Measurements from ENCODE around the gene GLRX3.
A peak's percentile ranks its signal among the peaks of the same experiment; 100 is the strongest.

The GLRX3 gene

DNA sequence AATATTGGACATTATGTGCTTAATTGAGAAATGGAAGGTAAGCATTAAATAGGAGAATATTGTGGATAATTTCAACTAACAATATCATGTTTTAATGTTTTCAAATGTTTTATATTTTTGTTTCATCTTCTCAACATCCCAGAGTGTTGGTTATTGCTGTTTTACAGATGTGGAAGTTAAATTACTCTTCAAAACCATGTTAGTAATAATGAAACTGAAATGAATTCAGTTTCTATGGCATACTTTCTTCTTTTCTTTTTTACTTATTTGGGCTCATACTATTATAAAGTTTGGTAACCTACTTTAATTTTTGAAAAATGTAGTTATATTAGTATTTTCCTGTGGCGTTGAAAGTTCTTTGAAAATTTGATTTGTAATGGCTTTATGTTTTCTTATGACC is 4.2 kb downstream of the GLRX3 start:
- peaks cover 23% of the 10 kb centered on the region for H3K4me1 ChIP-seq (ENCODE audit: control insufficient read depth, insufficient read depth, low read length)
- H3K4me3 ChIP-seq (ENCODE audit: low read depth, low read length), result no peak overlapping the region
- TF ChIP-seq ZNF112 (tag by site-specific recombination; IDR thresholded peaks at IDR 0.05), result no peak
- peak; percentile 28; the same call in 1 of the 2 replicates for TF ChIP-seq ZNF266 (tag by site-specific recombination; IDR thresholded peaks at IDR 0.05; ENCODE audit: low read depth)
- no peak for TF ChIP-seq ZNF785 (tag by site-specific recombination; IDR thresholded peaks at IDR 0.05)
- H3K27ac ChIP-seq (ENCODE audit: extremely low read depth, low read depth, low read length), result no peak overlapping the region
- ChIA-PET POLR2A (interaction anchor here (4.9 kb wide), 1 partner anchor 30 kb away, joined by 127 read pairs; the partner anchor contains the start of gene C10orf143), CTCF (interaction anchor here (1.0 kb wide), 1 partner anchor 29 kb away, joined by 3 read pairs; the partner anchor contains the start of gene C10orf143)
- H3K9me3 ChIP-seq (ENCODE audit: control insufficient read depth, insufficient read depth, low read depth, low read length), result no peaks in the 10 kb centered on the region
- peaks cover 6 to 24% of the 10 kb centered on the region in 2 experiments; a peak in 2 of 3 replicates for H3K36me3 ChIP-seq (ENCODE audit: control insufficient read depth in 2 of 2, insufficient read depth in 1 of 2, low read length in 2 of 2)

GRCh38 chr10:130141038-130141437 is 4.8 kb downstream of the GLRX3 start:
- POLR2A ChIA-PET, result no interaction called here
- Histone ChIP-seq H3K4me3 (ENCODE audit: low read depth, low read length) (no peak overlapping the region), H3K27ac (ENCODE audit: extremely low read depth, low read depth, low read length) (no peak overlapping the region), H3K9me3 (ENCODE audit: control insufficient read depth, insufficient read depth, low read depth, low read length) (no peaks in the 10 kb centered on the region), H3K36me3 (ENCODE audit: control insufficient read depth in 2 of 2, insufficient read depth in 1 of 2, low read length in 2 of 2) (peaks cover 7 to 28% of the 10 kb centered on the region in 2 experiments; a peak in 2 of 3 replicates), H3K4me1 (ENCODE audit: control insufficient read depth, insufficient read depth, low read length) (peaks cover 21% of the 10 kb centered on the region; the same call in 1 of the 2 replicates)
- TF ChIP-seq MYNN (tag by site-specific recombination; IDR thresholded peaks at IDR 0.05; ENCODE audit: borderline replicate concordance) (no peak), ZNF24 (tag by site-specific recombination; IDR thresholded peaks at IDR 0.05) (no peak), KLF1 (tag by site-specific recombination; IDR thresholded peaks at IDR 0.05) (no peak), ZNF121 (tag by site-specific recombination; IDR thresholded peaks at IDR 0.05) (peak; percentile 84), ZBTB7A (tag by site-specific recombination; IDR thresholded peaks at IDR 0.05; ENCODE audit: low read depth) (no peak), ZNF521 (tag by site-specific recombination; IDR thresholded peaks at IDR 0.05) (no peak), ZNF416 (tag by site-specific recombination; IDR thresholded peaks at IDR 0.05) (no peak), ZNF623 (tag by site-specific recombination; IDR thresholded peaks at IDR 0.05) (no peak), ATF2 (tag by site-specific recombination; IDR thresholded peaks at IDR 0.05; ENCODE audit: low read depth) (no peak), ZFP3 (tag by site-specific recombination; IDR thresholded peaks at IDR 0.05; ENCODE audit: low read depth) (no peak), ZEB2 (tag by site-specific recombination; IDR thresholded peaks at IDR 0.05) (no peak), ZNF18 (tag by site-specific recombination; IDR thresholded peaks at IDR 0.05) (no peak), ZNF600 (tag by site-specific recombination; IDR thresholded peaks at IDR 0.05) (no peak)
- TF ChIP-seq, protein P1, sequence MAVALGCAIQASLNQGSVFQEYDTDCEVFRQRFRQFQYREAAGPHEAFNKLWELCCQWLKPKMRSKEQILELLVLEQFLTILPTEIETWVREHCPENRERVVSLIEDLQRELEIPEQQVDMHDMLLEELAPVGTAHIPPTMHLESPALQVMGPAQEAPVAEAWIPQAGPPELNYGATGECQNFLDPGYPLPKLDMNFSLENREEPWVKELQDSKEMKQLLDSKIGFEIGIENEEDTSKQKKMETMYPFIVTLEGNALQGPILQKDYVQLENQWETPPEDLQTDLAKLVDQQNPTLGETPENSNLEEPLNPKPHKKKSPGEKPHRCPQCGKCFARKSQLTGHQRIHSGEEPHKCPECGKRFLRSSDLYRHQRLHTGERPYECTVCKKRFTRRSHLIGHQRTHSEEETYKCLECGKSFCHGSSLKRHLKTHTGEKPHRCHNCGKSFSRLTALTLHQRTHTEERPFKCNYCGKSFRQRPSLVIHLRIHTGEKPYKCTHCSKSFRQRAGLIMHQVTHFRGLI (tag by site-specific recombination; IDR thresholded peaks at IDR 0.05), result peak; percentile 29; the same call in 1 of the 2 replicates
- CTCF ChIA-PET, result interaction anchor here (1.4 to 2.1 kb wide), 2 partner anchors 13 to 32 kb away, joined by 5 to 12 read pairs; no protein-coding TSS in a partner anchor

GRCh38 chr10:130141460-130141859 is 5.3 kb downstream of the GLRX3 start:
- ChIA-PET CTCF (interaction anchor here (1.4 to 2.1 kb wide), 2 partner anchors 14 to 32 kb away, joined by 5 to 12 read pairs; no protein-coding TSS in a partner anchor), POLR2A (interaction anchor here (1.6 kb wide), 1 partner anchor 30 kb away, joined by 5 read pairs; the partner anchor contains the start of gene C10orf143)

More at GRCh38 chr10:130141460-130141859, 5.3 kb downstream of the GLRX3 start:
- peaks cover 7 to 33% of the 10 kb centered on the region in 2 experiments; a peak in 2 of 3 replicates for H3K36me3 ChIP-seq (ENCODE audit: control insufficient read depth in 2 of 2, insufficient read depth in 1 of 2, low read length in 2 of 2)
- peaks cover 21% of the 10 kb centered on the region; the same call in 1 of the 2 replicates for H3K4me1 ChIP-seq (ENCODE audit: control insufficient read depth, insufficient read depth, low read length)
- no peak overlapping the region for H3K27ac ChIP-seq (ENCODE audit: extremely low read depth, low read depth, low read length)
- no peaks in the 10 kb centered on the region for H3K9me3 ChIP-seq (ENCODE audit: control insufficient read depth, insufficient read depth, low read depth, low read length)
- no peak overlapping the region for H3K4me3 ChIP-seq (ENCODE audit: low read depth, low read length)
- TF ChIP-seq, protein P2, sequence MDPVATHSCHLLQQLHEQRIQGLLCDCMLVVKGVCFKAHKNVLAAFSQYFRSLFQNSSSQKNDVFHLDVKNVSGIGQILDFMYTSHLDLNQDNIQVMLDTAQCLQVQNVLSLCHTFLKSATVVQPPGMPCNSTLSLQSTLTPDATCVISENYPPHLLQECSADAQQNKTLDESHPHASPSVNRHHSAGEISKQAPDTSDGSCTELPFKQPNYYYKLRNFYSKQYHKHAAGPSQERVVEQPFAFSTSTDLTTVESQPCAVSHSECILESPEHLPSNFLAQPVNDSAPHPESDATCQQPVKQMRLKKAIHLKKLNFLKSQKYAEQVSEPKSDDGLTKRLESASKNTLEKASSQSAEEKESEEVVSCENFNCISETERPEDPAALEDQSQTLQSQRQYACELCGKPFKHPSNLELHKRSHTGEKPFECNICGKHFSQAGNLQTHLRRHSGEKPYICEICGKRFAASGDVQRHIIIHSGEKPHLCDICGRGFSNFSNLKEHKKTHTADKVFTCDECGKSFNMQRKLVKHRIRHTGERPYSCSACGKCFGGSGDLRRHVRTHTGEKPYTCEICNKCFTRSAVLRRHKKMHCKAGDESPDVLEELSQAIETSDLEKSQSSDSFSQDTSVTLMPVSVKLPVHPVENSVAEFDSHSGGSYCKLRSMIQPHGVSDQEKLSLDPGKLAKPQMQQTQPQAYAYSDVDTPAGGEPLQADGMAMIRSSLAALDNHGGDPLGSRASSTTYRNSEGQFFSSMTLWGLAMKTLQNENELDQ (tag by site-specific recombination; IDR thresholded peaks at IDR 0.05; ENCODE audit: low read depth), result no peak
- no peak for TF ChIP-seq ZNF777 (tag by site-specific recombination; IDR thresholded peaks at IDR 0.05; ENCODE audit: borderline replicate concordance)
